Endothelial cell of umbilical vein (primary cell): Measurements from ENCODE around the gene MAP4K3. TPM values are rescaled to one million over a fixed set of nuclear protein-coding genes. Genes with fewer than 3 reads are reported as not detected.

Experiments
- BruUV-seq: library from RNA; stranded (reverse); fragments of 400-500 nt; replicated peaks from 2 replicates; lab custom pipeline; 2021; lab: Mats Ljungman, UMichigan
- CTCF ChIA-PET: fragments of 300-600, 350-600 bp; sonication (Branson Sonifier 250); formaldehyde crosslinking; loops from one replicate; lab custom pipeline; 2021; ENCODE audit warnings: antibody characterized with exemption, inconsistent platforms; lab: Charles Lee
- POLR2A ChIA-PET: fragments of 300-600, 350-600 bp; sonication (Branson Sonifier 250); formaldehyde crosslinking; loops from one replicate; lab custom pipeline; 2021; ENCODE audit warnings: antibody characterized with exemption, inconsistent platforms; lab: Charles Lee
- DNase-seq: peaks from one replicate; pipeline ENCODE4 v3.0.0-alpha.2; 2011; ENCODE audit warnings: low read depth, low spot score
- FAIRE-seq: peaks from 2 replicates; lab custom pipeline; 2011; peaks lifted over from hg19 to GRCh38; lab: Jason Lieb, UNC
- H2AFZ ChIP-seq: 2 replicates; pipeline ENCODE4 v1.6.0; 2012; ENCODE audit warnings: low read depth, low read length, control low read depth, inconsistent platforms
- H3K27ac ChIP-seq: 2 replicates; pipeline ENCODE4 v1.5.1; 2011; ENCODE audit warnings: low read depth, mild to moderate bottlenecking, control low read depth, low read length, moderate library complexity; ENCODE audit not compliant: insufficient read depth
- H3K27me3 ChIP-seq, 2 experiments: 2 replicates each; pipeline versions ENCODE4 v1.6.0 to v1.6.1; 2011; ENCODE audit warnings: low read length in 2 of 2, mixed read lengths in 1 of 2; ENCODE audit not compliant: control insufficient read depth in 2 of 2, insufficient read depth in 2 of 2
- H3K36me3 ChIP-seq, 2 experiments: 2 replicates in 1 of 2; 3 replicates in 1 of 2; pipeline ENCODE4 v1.5.1; 2011; ENCODE audit warnings: low read length in 2 of 2, mild to moderate bottlenecking in 1 of 2, moderate library complexity in 1 of 2; ENCODE audit not compliant: control insufficient read depth in 2 of 2, insufficient read depth in 2 of 2; ENCODE audit errors: extremely low read depth in 1 of 2
- H3K4me1 ChIP-seq: 3 replicates; pipeline ENCODE4 v1.5.1; 2011; ENCODE audit warnings: mild to moderate bottlenecking, low read length; ENCODE audit not compliant: control insufficient read depth, insufficient read depth; ENCODE audit errors: extremely low read depth
- H3K4me2 ChIP-seq: 2 replicates; pipeline ENCODE4 v1.6.1; 2011; ENCODE audit warnings: low read length, control low read depth, mixed read lengths; ENCODE audit not compliant: insufficient read depth
- H3K4me3 ChIP-seq, 3 experiments: fragments of 200-600 bp in 1 of 3; sonication (generic), shearing (Covaris generic) in 1 of 3; replicated peaks in 1 of 3; 2 replicates each; pipeline ENCODE4 v1.5.1; 2011 to 2016; ENCODE audit warnings: control low read depth in 3 of 3, low read length in 3 of 3, mild to moderate bottlenecking in 2 of 3, inconsistent platforms in 1 of 3, low read depth in 1 of 3, moderate library complexity in 1 of 3; ENCODE audit not compliant: insufficient read depth in 1 of 3
- H3K79me2 ChIP-seq: 2 replicates; pipeline ENCODE4 v1.6.0; 2012; ENCODE audit warnings: low read length, inconsistent platforms; ENCODE audit not compliant: control insufficient read depth, insufficient read depth
- H3K9ac ChIP-seq: replicated peaks from 2 replicates; pipeline ENCODE3; 2011; ENCODE audit warnings: low read length, control low read depth; ENCODE audit not compliant: insufficient read depth; ENCODE audit errors: extremely low read depth
- H3K9me1 ChIP-seq: replicated peaks from 3 replicates; pipeline ENCODE4 v1.6.0; 2011; ENCODE audit warnings: mild to moderate bottlenecking, low read length; ENCODE audit not compliant: control insufficient read depth, insufficient read depth; ENCODE audit errors: extremely low read depth
- H3K9me3 ChIP-seq: replicated peaks from 2 replicates; pipeline ENCODE4 v1.5.1; 2012; ENCODE audit warnings: low read length, inconsistent platforms; ENCODE audit not compliant: control insufficient read depth, insufficient read depth
- H4K20me1 ChIP-seq: replicated peaks from 2 replicates; pipeline ENCODE3; 2011; ENCODE audit warnings: mild to moderate bottlenecking, low read length; ENCODE audit not compliant: control insufficient read depth, insufficient read depth; ENCODE audit errors: extremely low read depth
- JUN ChIP-seq: IDR thresholded peaks from 2 replicates; pipeline ENCODE4 v1.6.1; 2011; ENCODE audit warnings: borderline replicate concordance, low read depth; ENCODE audit not compliant: insufficient read length, insufficient read depth
- dilution Hi-C: fragments of 300-500 bp; cut with MboI; formaldehyde crosslinking; loops from one replicate; pipeline ENCODE4 v1.15.0; 2019; ENCODE audit warnings: low sequenced_read_pairs; ENCODE audit not compliant: extremely low pct_ligation_motif_present
- intact Hi-C: fragments of 100-400 bp; cut with micrococcal nuclease; formaldehyde crosslinking; loops from one replicate; pipeline ENCODE4 v1.10.0; 2022
- polyA plus RNA-seq, 4 experiments: library from polyadenylated mRNA; depleted of rRNA in 3 of 4; stranded (reverse) in 3 of 4; unstranded in 1 of 4; fragments of >200 nt; gene quantifications; 2 replicates each; pipeline versions ENCODE4 v1.2.1 to v1.2.3, GENCODE V29; 2011 to 2012; ENCODE audit warnings: missing spikeins in 1 of 4
- small RNA-seq: library from RNA; depleted of rRNA; stranded (forward); fragments of <200 nt; gene quantifications from one replicate; pipeline ENCODE3, GENCODE V24; 2012; ENCODE audit warnings: low replicate concordance, low read depth; ENCODE audit not compliant: insufficient read depth, insufficient read length
- total RNA-seq: library from RNA; stranded (reverse); gene quantifications from 2 replicates; pipeline ENCODE4 v1.2.3, GENCODE V29; 2021

The MAP4K3 gene
- total and polyA plus RNA-seq, 2 donors (not counting 3 experiments of a cell fraction or from before 2014, with no cell fraction given): 8.0 to 45.9 TPM

- peaks cover 0 to 7% of the 10 kb centered on the region in 2 experiments for H3K27me3 ChIP-seq
- FAIRE-seq (no peak), DNase-seq (no peak)
- no peaks in the 10 kb centered on the region for H4K20me1 ChIP-seq
- H3K9ac ChIP-seq: no peak overlapping the region
- POLR2A ChIA-PET: no interaction called here
- no peaks in the 10 kb centered on the region for H3K9me1 ChIP-seq
- no peak overlapping the region for H2AFZ ChIP-seq
- no peak overlapping the region for H3K27ac ChIP-seq
- TF ChIP-seq JUN: no peak
- no peak overlapping the region for H3K4me2 ChIP-seq
- H3K9me3 ChIP-seq: no peaks in the 10 kb centered on the region
- intact Hi-C loops (no loop called here), dilution Hi-C loops (no loop called here)
- no TSS peak for BruUV-seq
- no peaks in the 10 kb centered on the region for H3K36me3 ChIP-seq
- no peaks in the 10 kb centered on the region for H3K79me2 ChIP-seq
- H3K4me1 ChIP-seq: no peaks in the 10 kb centered on the region
- CTCF ChIA-PET: interaction anchor here (0.7 to 1.9 kb wide), 2 partner anchors 25 to 27 kb away, joined by 3 to 8 read pairs; no protein-coding TSS in a partner anchor
- no peak overlapping the region for H3K4me3 ChIP-seq
Observed at GRCh38 chr2:39202639-39203369, 234.3 kb downstream of the MAP4K3 start.

Small RNAs within 50 kb of the gene (small RNA-seq; reads per million reads assigned to genes)
- not detected for gene RF00272

Other genes starting within 250 kb of the MAP4K3 start
- gene CDKL4, start 193.3 kb downstream of the MAP4K3 start, total RNA-seq: 0.75 and 1.2 TPM in 2 replicates
- 0.17 TPM in 1 of 2 replicates, not detected in the other for gene CDKL4, start 193.3 kb downstream of the MAP4K3 start, polyA plus RNA-seq
- gene TMEM178A, start 228.6 kb upstream of the MAP4K3 start, total RNA-seq: 0.90 and 2.8 TPM in 2 replicates
- 1.5 and 1.7 TPM in 2 replicates for gene TMEM178A, start 228.6 kb upstream of the MAP4K3 start, polyA plus RNA-seq